Astrocyte of the hippocampus (primary cell): Measurements from ENCODE around the gene ERI3.

Experiments used
- DNase-seq: peaks from one replicate; pipeline ENCODE4 v3.0.0; 2011; ENCODE audit warnings: low read depth, low spot score

Gene ERI3

GRCh38 chr1:44239331-44239960 is 115.6 kb downstream of the ERI3 start:
- peak; percentile 51 for DNase-seq

- DNase-seq, result no peak
Measured at GRCh38 chr1:44238660-44239059, 116.4 kb downstream of the ERI3 start.

- peak; percentile 49 for DNase-seq
Measured at GRCh38 chr1:44237721-44238457, 117.2 kb downstream of the ERI3 start.

- DNase-seq, result no peak
Measured at GRCh38 chr1:44236490-44237272, 118.4 kb downstream of the ERI3 start.

GRCh38 chr1:44235808-44236207 is 119.2 kb downstream of the ERI3 start:
- DNase-seq, result no peak

- DNase-seq, result no peak
Measured at GRCh38 chr1:44233593-44233992, 121.5 kb downstream of the ERI3 start.

- no peak for DNase-seq
Measured at GRCh38 chr1:44230796-44231195, 124.3 kb downstream of the ERI3 start.

GRCh38 chr1:44229435-44230167 is 125.5 kb downstream of the ERI3 start:
- no peak for DNase-seq

GRCh38 chr1:44228218-44228617 is 126.8 kb downstream of the ERI3 start:
- no peak for DNase-seq

GRCh38 chr1:44227211-44227610 is 127.8 kb downstream of the ERI3 start:
- DNase-seq, result no peak

- no peak for DNase-seq
Measured at GRCh38 chr1:44225761-44226160, 129.3 kb downstream of the ERI3 start.

GRCh38 chr1:44223187-44223610 is 131.9 kb downstream of the ERI3 start:
- DNase-seq, result no peak

- no peak for DNase-seq
Measured at GRCh38 chr1:44222397-44223186, 132.5 kb downstream of the ERI3 start.

GRCh38 chr1:44221769-44222168 is 133.3 kb downstream of the ERI3 start:
- DNase-seq, result no peak

- DNase-seq, result no peak
Measured at GRCh38 chr1:44220755-44221154, 134.3 kb downstream of the ERI3 start.

- DNase-seq, result no peak
Measured at GRCh38 chr1:44220001-44220751, 134.9 kb downstream of the ERI3 start.

GRCh38 chr1:44219301-44219626 is 135.8 kb downstream of the ERI3 start:
- no peak for DNase-seq

GRCh38 chr1:44218503-44219300 is 136.4 kb downstream of the ERI3 start:
- DNase-seq, result no peak

GRCh38 chr1:44217809-44218410 is 137.1 kb downstream of the ERI3 start:
- DNase-seq, result peak; percentile 83
